Endothelial cell of umbilical vein (primary cell): Measurements from ENCODE around the gene GNAQ. TPM values are rescaled to one million over a fixed set of nuclear protein-coding genes. Genes with fewer than 3 reads are reported as not detected.

Experiments used
- BruUV-seq: library from RNA; stranded (reverse); fragments of 400-500 nt; replicated peaks from 2 replicates; lab custom pipeline; 2021; lab: Mats Ljungman, UMichigan
- CTCF ChIA-PET: fragments of 300-600, 350-600 bp; sonication (Branson Sonifier 250); formaldehyde crosslinking; loops from one replicate; lab custom pipeline; 2021; ENCODE audit warnings: antibody characterized with exemption, inconsistent platforms; lab: Charles Lee
- POLR2A ChIA-PET: fragments of 300-600, 350-600 bp; sonication (Branson Sonifier 250); formaldehyde crosslinking; loops from one replicate; lab custom pipeline; 2021; ENCODE audit warnings: antibody characterized with exemption, inconsistent platforms; lab: Charles Lee
- DNase-seq: peaks from one replicate; pipeline ENCODE4 v3.0.0-alpha.2; 2011; ENCODE audit warnings: low read depth, low spot score
- FAIRE-seq: peaks from 2 replicates; lab custom pipeline; 2011; peaks lifted over from hg19 to GRCh38; lab: Jason Lieb, UNC
- H2AFZ ChIP-seq: 2 replicates; pipeline ENCODE4 v1.6.0; 2012; ENCODE audit warnings: low read depth, low read length, control low read depth, inconsistent platforms
- H3K27ac ChIP-seq: 2 replicates; pipeline ENCODE4 v1.5.1; 2011; ENCODE audit warnings: low read depth, mild to moderate bottlenecking, control low read depth, low read length, moderate library complexity; ENCODE audit not compliant: insufficient read depth
- H3K27me3 ChIP-seq, 2 experiments: 2 replicates each; pipeline versions ENCODE4 v1.6.0 to v1.6.1; 2011; ENCODE audit warnings: low read length in 2 of 2, mixed read lengths in 1 of 2; ENCODE audit not compliant: control insufficient read depth in 2 of 2, insufficient read depth in 2 of 2
- H3K36me3 ChIP-seq, 2 experiments: 2 replicates in 1 of 2; 3 replicates in 1 of 2; pipeline ENCODE4 v1.5.1; 2011; ENCODE audit warnings: low read length in 2 of 2, mild to moderate bottlenecking in 1 of 2, moderate library complexity in 1 of 2; ENCODE audit not compliant: control insufficient read depth in 2 of 2, insufficient read depth in 2 of 2; ENCODE audit errors: extremely low read depth in 1 of 2
- H3K4me1 ChIP-seq: 3 replicates; pipeline ENCODE4 v1.5.1; 2011; ENCODE audit warnings: mild to moderate bottlenecking, low read length; ENCODE audit not compliant: control insufficient read depth, insufficient read depth; ENCODE audit errors: extremely low read depth
- H3K4me2 ChIP-seq: 2 replicates; pipeline ENCODE4 v1.6.1; 2011; ENCODE audit warnings: low read length, control low read depth, mixed read lengths; ENCODE audit not compliant: insufficient read depth
- H3K4me3 ChIP-seq, 3 experiments: fragments of 200-600 bp in 1 of 3; sonication (generic), shearing (Covaris generic) in 1 of 3; replicated peaks in 1 of 3; 2 replicates each; pipeline ENCODE4 v1.5.1; 2011 to 2016; ENCODE audit warnings: control low read depth in 3 of 3, low read length in 3 of 3, mild to moderate bottlenecking in 2 of 3, inconsistent platforms in 1 of 3, low read depth in 1 of 3, moderate library complexity in 1 of 3; ENCODE audit not compliant: insufficient read depth in 1 of 3
- H3K79me2 ChIP-seq: 2 replicates; pipeline ENCODE4 v1.6.0; 2012; ENCODE audit warnings: low read length, inconsistent platforms; ENCODE audit not compliant: control insufficient read depth, insufficient read depth
- H3K9ac ChIP-seq: replicated peaks from 2 replicates; pipeline ENCODE3; 2011; ENCODE audit warnings: low read length, control low read depth; ENCODE audit not compliant: insufficient read depth; ENCODE audit errors: extremely low read depth
- H3K9me1 ChIP-seq: replicated peaks from 3 replicates; pipeline ENCODE4 v1.6.0; 2011; ENCODE audit warnings: mild to moderate bottlenecking, low read length; ENCODE audit not compliant: control insufficient read depth, insufficient read depth; ENCODE audit errors: extremely low read depth
- H3K9me3 ChIP-seq: replicated peaks from 2 replicates; pipeline ENCODE4 v1.5.1; 2012; ENCODE audit warnings: low read length, inconsistent platforms; ENCODE audit not compliant: control insufficient read depth, insufficient read depth
- H4K20me1 ChIP-seq: replicated peaks from 2 replicates; pipeline ENCODE3; 2011; ENCODE audit warnings: mild to moderate bottlenecking, low read length; ENCODE audit not compliant: control insufficient read depth, insufficient read depth; ENCODE audit errors: extremely low read depth
- GATA2 ChIP-seq: IDR thresholded peaks from 2 replicates; pipeline ENCODE4 v1.7.0; 2011; ENCODE audit warnings: low read depth, mild to moderate bottlenecking, moderate library complexity, mixed read lengths, low read length; ENCODE audit not compliant: insufficient read length, insufficient read depth
- JUN ChIP-seq: IDR thresholded peaks from 2 replicates; pipeline ENCODE4 v1.6.1; 2011; ENCODE audit warnings: borderline replicate concordance, low read depth; ENCODE audit not compliant: insufficient read length, insufficient read depth
- MYC ChIP-seq: IDR thresholded peaks from one replicate; pipeline ENCODE4 v1.6.1; 2011; ENCODE audit warnings: mild to moderate bottlenecking, low read depth, low read length
- POLR2A ChIP-seq: IDR thresholded peaks from 2 replicates; pipeline ENCODE4 v1.6.1; 2012; ENCODE audit warnings: low read depth, mild to moderate bottlenecking, control low read depth, low read length
- POLR2AphosphoS5 ChIP-seq: IDR thresholded peaks from 2 replicates; pipeline ENCODE4 v1.6.1; 2012; ENCODE audit warnings: low read depth, mild to moderate bottlenecking, control low read depth, low read length, moderate library complexity; ENCODE audit not compliant: insufficient read depth
- dilution Hi-C: fragments of 300-500 bp; cut with MboI; formaldehyde crosslinking; loops from one replicate; pipeline ENCODE4 v1.15.0; 2019; ENCODE audit warnings: low sequenced_read_pairs; ENCODE audit not compliant: extremely low pct_ligation_motif_present
- intact Hi-C: fragments of 100-400 bp; cut with micrococcal nuclease; formaldehyde crosslinking; loops from one replicate; pipeline ENCODE4 v1.10.0; 2022
- polyA plus RNA-seq, 4 experiments: library from polyadenylated mRNA; depleted of rRNA in 3 of 4; stranded (reverse) in 3 of 4; unstranded in 1 of 4; fragments of >200 nt; gene quantifications; 2 replicates each; pipeline versions ENCODE4 v1.2.1 to v1.2.3, GENCODE V29; 2011 to 2012; ENCODE audit warnings: missing spikeins in 1 of 4
- total RNA-seq: library from RNA; stranded (reverse); gene quantifications from 2 replicates; pipeline ENCODE4 v1.2.3, GENCODE V29; 2021
- TF ChIP-seq, protein P1 (sequence below), 2 donors: IDR thresholded peaks; 1 replicate in 1 of 2; 2 replicates in 1 of 2; pipeline ENCODE4 v1.5.1; 2011; ENCODE audit warnings: low read length in 2 of 2, mild to moderate bottlenecking in 2 of 2, moderate library complexity in 2 of 2, control low read depth in 1 of 2, inconsistent platforms in 1 of 2, low read depth in 1 of 2; ENCODE audit not compliant: insufficient read depth in 1 of 2; ENCODE audit errors: extremely low read depth in 1 of 2

GNAQ gene
- total and polyA plus RNA-seq, 2 donors (not counting 3 experiments of a cell fraction or from before 2014, with no cell fraction given) = 26.1 to 67.3 TPM

DNA sequence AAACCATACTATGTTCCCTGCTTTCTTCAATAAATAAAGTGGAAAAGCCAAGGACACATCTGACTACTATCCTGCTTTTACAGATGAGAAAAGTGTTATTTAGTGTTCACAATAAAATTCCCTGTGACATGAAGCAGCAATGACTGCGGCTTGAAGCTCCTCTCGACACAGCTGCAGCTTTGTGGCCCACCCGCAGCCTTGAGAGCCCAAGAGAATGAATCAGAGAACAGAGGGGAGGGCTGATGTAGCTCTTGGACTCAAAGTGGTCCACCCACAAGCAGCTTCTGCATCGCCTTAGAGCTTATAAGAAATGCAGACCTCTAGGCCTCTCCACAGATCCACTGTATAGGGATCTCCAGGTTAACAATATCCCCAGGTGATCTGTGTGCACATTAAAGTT is 202.2 kb downstream of the GNAQ start:
- Histone ChIP-seq H4K20me1 (no peaks in the 10 kb centered on the region), H3K79me2 (peaks cover 11% of the 10 kb centered on the region), H3K36me3 (no peaks in the 10 kb centered on the region), H3K4me2 (no peak overlapping the region), H2AFZ (no peak overlapping the region), H3K27ac (no peak overlapping the region), H3K27me3 (no peaks in the 10 kb centered on the region), H3K4me3 (no peak overlapping the region), H3K9me3 (no peaks in the 10 kb centered on the region), H3K9me1 (no peaks in the 10 kb centered on the region), H3K4me1 (peaks cover 3% of the 10 kb centered on the region), H3K9ac (no peak overlapping the region)
- intact Hi-C loops (no loop called here), dilution Hi-C loops (no loop called here)
- BruUV-seq = no TSS peak
- FAIRE-seq (no peak), DNase-seq (no peak)
- POLR2A ChIA-PET = no interaction called here
- CTCF ChIA-PET = interaction anchor here (0.9 to 1.5 kb wide), 4 partner anchors 9 to 148 kb away, joined by 3 to 4 read pairs (median 4); no protein-coding TSS in a partner anchor
- TF ChIP-seq GATA2 = no peak
- TF ChIP-seq POLR2AphosphoS5 = no peak
- no peak for TF ChIP-seq MYC
- TF ChIP-seq, protein P1, sequence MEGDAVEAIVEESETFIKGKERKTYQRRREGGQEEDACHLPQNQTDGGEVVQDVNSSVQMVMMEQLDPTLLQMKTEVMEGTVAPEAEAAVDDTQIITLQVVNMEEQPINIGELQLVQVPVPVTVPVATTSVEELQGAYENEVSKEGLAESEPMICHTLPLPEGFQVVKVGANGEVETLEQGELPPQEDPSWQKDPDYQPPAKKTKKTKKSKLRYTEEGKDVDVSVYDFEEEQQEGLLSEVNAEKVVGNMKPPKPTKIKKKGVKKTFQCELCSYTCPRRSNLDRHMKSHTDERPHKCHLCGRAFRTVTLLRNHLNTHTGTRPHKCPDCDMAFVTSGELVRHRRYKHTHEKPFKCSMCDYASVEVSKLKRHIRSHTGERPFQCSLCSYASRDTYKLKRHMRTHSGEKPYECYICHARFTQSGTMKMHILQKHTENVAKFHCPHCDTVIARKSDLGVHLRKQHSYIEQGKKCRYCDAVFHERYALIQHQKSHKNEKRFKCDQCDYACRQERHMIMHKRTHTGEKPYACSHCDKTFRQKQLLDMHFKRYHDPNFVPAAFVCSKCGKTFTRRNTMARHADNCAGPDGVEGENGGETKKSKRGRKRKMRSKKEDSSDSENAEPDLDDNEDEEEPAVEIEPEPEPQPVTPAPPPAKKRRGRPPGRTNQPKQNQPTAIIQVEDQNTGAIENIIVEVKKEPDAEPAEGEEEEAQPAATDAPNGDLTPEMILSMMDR (IDR thresholded peaks at IDR 0.05; ENCODE audit: extremely low read depth in 1 of 2, insufficient read depth in 1 of 2, low read depth in 1 of 2, low read length in 2 of 2) = no peak
- no peak for TF ChIP-seq POLR2A
- no peak for TF ChIP-seq JUN
